Cardiac fibroblast (primary cell): ENCODE data around the gene MTHFSD.

Source experiments
- DNase-seq, 2 donors: peaks; one replicate each; pipeline versions ENCODE4 v3.0.0 to v3.0.0-alpha.2; 2010; ENCODE audit warnings: low read depth in 2 of 2
- H3K4me3 ChIP-seq, 2 donors: replicated peaks in 1 of 2; 1 replicate in 1 of 2; 2 replicates in 1 of 2; pipeline ENCODE4 v1.5.1; 2011; ENCODE audit warnings: low read depth in 2 of 2, low read length in 2 of 2, mild to moderate bottlenecking in 2 of 2, moderate library complexity in 1 of 2
- TF ChIP-seq, protein P1 (sequence below): IDR thresholded peaks from one replicate; pipeline ENCODE4 v1.5.1; 2011; ENCODE audit warnings: low read depth, mild to moderate bottlenecking, low read length, inconsistent platforms

Gene MTHFSD

DNA sequence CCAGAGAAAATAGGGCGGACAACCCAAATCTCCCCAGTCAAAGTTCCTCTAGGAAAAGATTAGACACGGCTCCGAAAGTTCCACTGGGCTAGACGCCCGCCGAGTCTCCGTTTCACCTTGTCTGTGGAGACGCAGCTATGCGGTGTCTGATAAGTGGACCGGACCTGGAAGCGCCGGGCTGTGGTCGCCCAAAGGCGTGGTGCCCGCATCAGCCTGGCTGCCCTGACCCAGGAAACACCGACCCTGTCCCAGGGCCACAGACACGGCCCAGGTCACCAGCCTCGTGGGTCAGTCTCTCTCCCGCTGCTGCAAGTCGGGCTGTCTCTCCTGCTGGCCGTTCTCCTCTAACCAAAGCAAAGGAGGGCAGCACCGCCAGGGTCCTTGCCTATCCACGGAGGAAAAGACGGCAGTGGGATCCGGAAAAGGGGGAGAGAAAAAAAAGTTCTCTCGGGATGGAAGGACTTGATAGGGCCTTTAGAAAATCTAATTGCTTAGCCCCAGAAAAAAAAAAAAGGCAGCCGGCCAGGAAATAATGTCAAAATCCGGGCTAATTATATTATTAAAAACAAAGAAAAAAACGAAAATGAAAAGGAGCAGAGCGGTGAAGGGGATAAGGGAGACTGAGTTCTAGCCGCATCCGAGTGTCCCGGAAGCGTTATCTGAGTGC is 58.6 kb downstream of the MTHFSD start:
- TF ChIP-seq, protein P1, sequence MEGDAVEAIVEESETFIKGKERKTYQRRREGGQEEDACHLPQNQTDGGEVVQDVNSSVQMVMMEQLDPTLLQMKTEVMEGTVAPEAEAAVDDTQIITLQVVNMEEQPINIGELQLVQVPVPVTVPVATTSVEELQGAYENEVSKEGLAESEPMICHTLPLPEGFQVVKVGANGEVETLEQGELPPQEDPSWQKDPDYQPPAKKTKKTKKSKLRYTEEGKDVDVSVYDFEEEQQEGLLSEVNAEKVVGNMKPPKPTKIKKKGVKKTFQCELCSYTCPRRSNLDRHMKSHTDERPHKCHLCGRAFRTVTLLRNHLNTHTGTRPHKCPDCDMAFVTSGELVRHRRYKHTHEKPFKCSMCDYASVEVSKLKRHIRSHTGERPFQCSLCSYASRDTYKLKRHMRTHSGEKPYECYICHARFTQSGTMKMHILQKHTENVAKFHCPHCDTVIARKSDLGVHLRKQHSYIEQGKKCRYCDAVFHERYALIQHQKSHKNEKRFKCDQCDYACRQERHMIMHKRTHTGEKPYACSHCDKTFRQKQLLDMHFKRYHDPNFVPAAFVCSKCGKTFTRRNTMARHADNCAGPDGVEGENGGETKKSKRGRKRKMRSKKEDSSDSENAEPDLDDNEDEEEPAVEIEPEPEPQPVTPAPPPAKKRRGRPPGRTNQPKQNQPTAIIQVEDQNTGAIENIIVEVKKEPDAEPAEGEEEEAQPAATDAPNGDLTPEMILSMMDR, result no peak
- H3K4me3 ChIP-seq, result no peak overlapping the region
- DNase-seq, result no peak

GRCh38 chr16:86495756-86496261 is 59.2 kb downstream of the MTHFSD start:
- TF ChIP-seq, protein P1, result no peak
- no peak for DNase-seq
- H3K4me3 ChIP-seq, result no peak overlapping the region

GRCh38 chr16:86495357-86495701 is 59.7 kb downstream of the MTHFSD start:
- no peak for DNase-seq
- TF ChIP-seq, protein P1, result no peak
- H3K4me3 ChIP-seq, result no peak overlapping the region

DNA sequence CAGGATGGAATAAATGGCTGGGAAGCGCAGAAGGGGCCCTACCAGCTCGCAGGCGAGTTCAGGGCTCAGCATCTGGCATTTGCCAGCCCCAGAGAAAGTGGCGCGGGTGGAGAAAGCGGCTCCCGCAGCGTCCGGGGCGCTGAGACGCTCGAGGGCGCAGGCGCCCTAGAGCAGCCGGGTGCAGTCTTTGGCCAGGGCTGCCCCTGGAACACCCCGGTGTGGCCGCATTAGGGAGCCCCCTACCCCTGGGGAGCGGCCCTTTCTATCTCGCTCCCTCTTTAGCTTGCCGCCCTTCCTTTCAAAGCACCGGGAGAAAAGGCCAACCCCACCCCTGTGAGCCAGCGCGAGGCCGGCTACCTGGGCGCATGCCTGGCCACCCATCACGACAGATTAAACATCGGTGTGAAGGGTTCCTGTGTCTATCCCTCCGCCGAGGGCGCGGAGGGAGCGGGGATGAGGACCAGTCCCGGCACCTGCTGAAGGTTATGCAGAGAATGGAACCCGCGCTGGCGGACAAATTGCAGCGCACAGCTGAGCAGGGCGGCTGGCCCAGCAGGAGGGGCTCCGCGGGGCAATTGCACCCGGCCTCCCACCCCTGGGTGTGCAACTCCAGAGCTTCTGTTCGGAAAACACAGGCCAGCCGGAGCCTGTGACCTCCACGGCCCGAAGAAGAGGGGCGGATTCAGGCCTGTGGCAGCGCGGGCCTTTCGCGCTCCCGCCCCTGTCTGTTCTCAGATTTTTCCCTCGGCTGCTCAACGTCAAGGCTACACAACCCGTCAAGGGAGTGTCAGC is 60.3 kb downstream of the MTHFSD start:
- H3K4me3 ChIP-seq, result no peak overlapping the region
- no peak for DNase-seq
- TF ChIP-seq, protein P1, result no peak

- DNase-seq, result no peak
- TF ChIP-seq, protein P1, result no peak
- H3K4me3 ChIP-seq, result no peak overlapping the region
Measured at GRCh38 chr16:86494039-86494564, 60.9 kb downstream of the MTHFSD start.

DNA sequence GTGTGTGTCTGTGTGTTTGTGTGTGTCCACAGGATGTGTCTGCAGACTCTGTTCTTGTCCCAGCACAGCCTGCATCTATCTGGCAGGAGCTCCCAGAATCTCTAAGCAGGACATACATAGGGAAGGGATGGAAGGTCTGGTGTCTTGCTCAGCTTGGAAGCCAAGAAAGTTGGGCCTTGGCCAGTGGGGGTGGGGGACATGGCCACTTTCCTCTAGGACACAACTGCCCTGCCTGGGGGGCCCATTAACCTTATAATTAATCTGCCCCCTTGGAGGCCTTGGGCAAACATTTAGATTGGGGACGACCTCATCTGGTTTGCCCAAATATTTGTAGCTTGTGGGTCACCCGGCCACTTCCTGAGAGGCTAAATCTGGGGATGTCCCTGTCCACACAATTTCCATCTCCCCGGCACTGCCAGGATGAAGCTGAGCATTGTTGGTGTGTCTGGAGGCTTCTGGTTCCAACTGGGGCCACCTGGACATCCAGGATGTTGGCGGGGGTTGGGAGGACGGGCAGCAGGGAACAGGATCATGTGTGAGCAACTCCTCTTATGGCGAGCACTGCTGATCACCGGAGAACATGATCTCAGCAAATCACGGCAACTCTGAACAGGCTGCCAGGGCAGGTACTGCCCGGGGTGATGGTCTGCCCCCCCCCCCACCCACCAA is 61.9 kb downstream of the MTHFSD start:
- no peak overlapping the region for H3K4me3 ChIP-seq
- TF ChIP-seq, protein P1, result no peak
- DNase-seq, result no peak
